ENCODE data around the gene BCL11A. TPM values are rescaled to one million over a fixed set of nuclear protein-coding genes. Genes with fewer than 3 reads are reported as not detected.

The BCL11A gene
- polyA plus RNA-seq, 3 donors: 8.7 to 15.6 (median 11.1) TPM

- Histone ChIP-seq H3K27ac (ENCODE audit: low read depth in 1 of 2, low read length in 2 of 2) (no peak overlapping the region), H3K79me2 (ENCODE audit: insufficient read depth, low read length) (no peaks in the 10 kb centered on the region), H3K4me1 (ENCODE audit: control insufficient read depth in 1 of 2, insufficient read depth in 2 of 2, low read length in 2 of 2) (peaks cover 40 to 55% of the 10 kb centered on the region in 2 donors), H2AFZ (ENCODE audit: insufficient read depth, low read depth, low read length, poor library complexity, severe bottlenecking) (no peak overlapping the region), H3K9ac (ENCODE audit: insufficient read depth, low read length, poor library complexity, severe bottlenecking) (no peak overlapping the region), H3K4me2 (replicated peaks; ENCODE audit: extremely low read depth, low read length, poor library complexity, severe bottlenecking) (no peak overlapping the region), H3K9me3 (replicated peaks in 1 of 2; ENCODE audit: control insufficient read depth in 1 of 2, insufficient read depth in 1 of 2, low read length in 2 of 2) (no peaks in the 10 kb centered on the region), H3K36me3 (replicated peaks in 1 of 2; ENCODE audit: control insufficient read depth in 1 of 2, insufficient read depth in 2 of 2, low read length in 2 of 2) (no peaks in the 10 kb centered on the region), H3K4me3 (replicated peaks in 1 of 3; ENCODE audit: low read depth in 2 of 3, low read length in 3 of 3) (no peak overlapping the region), H4K20me1 (ENCODE audit: insufficient read depth, low read length) (no peaks in the 10 kb centered on the region), H3K27me3 (ENCODE audit: control insufficient read depth in 2 of 2, insufficient read depth in 2 of 2, low read length in 2 of 2) (no peaks in the 10 kb centered on the region)
- intact Hi-C loops (cut with micrococcal nuclease): no loop called here
- Mint-ChIP-seq H3K27ac (no peak overlapping the region), H3K9me3 (peaks cover 0 to 7% (median 4%) of the 10 kb centered on the region in 7 donors), H3K4me3 (no peak overlapping the region), H3K27me3 (ENCODE audit: low read depth in 3 of 3) (peaks cover 0 to 2% (median 0%) of the 10 kb centered on the region in 3 donors), H3K36me3 (peaks cover 0 to 3% of the 10 kb centered on the region in 2 donors), H3K4me1 (peaks cover 65% of the 10 kb centered on the region)
- TF ChIP-seq, protein P1, sequence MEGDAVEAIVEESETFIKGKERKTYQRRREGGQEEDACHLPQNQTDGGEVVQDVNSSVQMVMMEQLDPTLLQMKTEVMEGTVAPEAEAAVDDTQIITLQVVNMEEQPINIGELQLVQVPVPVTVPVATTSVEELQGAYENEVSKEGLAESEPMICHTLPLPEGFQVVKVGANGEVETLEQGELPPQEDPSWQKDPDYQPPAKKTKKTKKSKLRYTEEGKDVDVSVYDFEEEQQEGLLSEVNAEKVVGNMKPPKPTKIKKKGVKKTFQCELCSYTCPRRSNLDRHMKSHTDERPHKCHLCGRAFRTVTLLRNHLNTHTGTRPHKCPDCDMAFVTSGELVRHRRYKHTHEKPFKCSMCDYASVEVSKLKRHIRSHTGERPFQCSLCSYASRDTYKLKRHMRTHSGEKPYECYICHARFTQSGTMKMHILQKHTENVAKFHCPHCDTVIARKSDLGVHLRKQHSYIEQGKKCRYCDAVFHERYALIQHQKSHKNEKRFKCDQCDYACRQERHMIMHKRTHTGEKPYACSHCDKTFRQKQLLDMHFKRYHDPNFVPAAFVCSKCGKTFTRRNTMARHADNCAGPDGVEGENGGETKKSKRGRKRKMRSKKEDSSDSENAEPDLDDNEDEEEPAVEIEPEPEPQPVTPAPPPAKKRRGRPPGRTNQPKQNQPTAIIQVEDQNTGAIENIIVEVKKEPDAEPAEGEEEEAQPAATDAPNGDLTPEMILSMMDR (IDR thresholded peaks at IDR 0.05): no peak
- WGBS (ENCODE audit: insufficient coverage): 76% methylated on average over 6 of the region's 6 CpGs
- DNase-seq: no peak
Observed at GRCh38 chr2:60412027-60412426, 141.4 kb downstream of the BCL11A start.

GRCh38 chr2:60411295-60411694 is 142.2 kb downstream of the BCL11A start:
- Mint-ChIP-seq H3K36me3 (peaks cover 0 to 3% of the 10 kb centered on the region in 2 donors), H3K27me3 (ENCODE audit: low read depth in 3 of 3) (peaks cover 0 to 2% (median 0%) of the 10 kb centered on the region in 3 donors), H3K4me1 (peaks cover 64% of the 10 kb centered on the region), H3K4me3 (peak overlapping the region in 1 of 2 donors; percentile 17), H3K27ac (no peak overlapping the region), H3K9me3 (peaks cover 0 to 7% (median 4%) of the 10 kb centered on the region in 7 donors)
- WGBS (ENCODE audit: insufficient coverage): no CpG with 5 or more reads among the region's 3 CpGs
- Histone ChIP-seq H3K4me2 (replicated peaks; ENCODE audit: extremely low read depth, low read length, poor library complexity, severe bottlenecking) (peak overlapping the region; percentile 5), H3K4me3 (replicated peaks in 1 of 3; ENCODE audit: low read depth in 2 of 3, low read length in 3 of 3) (no peak overlapping the region), H3K9ac (ENCODE audit: insufficient read depth, low read length, poor library complexity, severe bottlenecking) (no peak overlapping the region), H3K27ac (ENCODE audit: low read depth in 1 of 2, low read length in 2 of 2) (no peak overlapping the region), H2AFZ (ENCODE audit: insufficient read depth, low read depth, low read length, poor library complexity, severe bottlenecking) (peak overlapping the region; percentile 15), H4K20me1 (ENCODE audit: insufficient read depth, low read length) (no peaks in the 10 kb centered on the region), H3K9me3 (replicated peaks in 1 of 2; ENCODE audit: control insufficient read depth in 1 of 2, insufficient read depth in 1 of 2, low read length in 2 of 2) (no peaks in the 10 kb centered on the region), H3K79me2 (ENCODE audit: insufficient read depth, low read length) (no peaks in the 10 kb centered on the region), H3K4me1 (ENCODE audit: control insufficient read depth in 1 of 2, insufficient read depth in 2 of 2, low read length in 2 of 2) (peaks cover 34 to 47% of the 10 kb centered on the region in 2 donors), H3K27me3 (ENCODE audit: control insufficient read depth in 2 of 2, insufficient read depth in 2 of 2, low read length in 2 of 2) (no peaks in the 10 kb centered on the region), H3K36me3 (replicated peaks in 1 of 2; ENCODE audit: control insufficient read depth in 1 of 2, insufficient read depth in 2 of 2, low read length in 2 of 2) (no peaks in the 10 kb centered on the region)
- intact Hi-C loops (cut with micrococcal nuclease): no loop called here
- TF ChIP-seq, protein P1 (IDR thresholded peaks at IDR 0.05): no peak
- DNase-seq: no peak
